CD8-positive, alpha-beta memory T cell (primary cell): Measurements from ENCODE around the gene ITGB4. TPM values are rescaled to one million over a fixed set of nuclear protein-coding genes. Genes with fewer than 3 reads are reported as not detected.
"Not testable (repeated sequence)": the region's sequence is repeated elsewhere in the genome, so short reads cannot be mapped to it uniquely, and the experiment has no call there.

Experiments used
- CTCF ChIA-PET: fragments of 350-600 bp; sonication (Branson Sonifier 250); formaldehyde crosslinking; loops from one replicate; lab custom pipeline; 2021; ENCODE audit warnings: antibody characterized with exemption; lab: Charles Lee
- POLR2A ChIA-PET: fragments of 350-600 bp; sonication (Branson Sonifier 250); formaldehyde crosslinking; loops from one replicate; lab custom pipeline; 2021; ENCODE audit warnings: antibody characterized with exemption; lab: Charles Lee
- DNase-seq, 5 donors: peaks; one replicate each; pipeline versions ENCODE4 v3.0.0 to v3.0.0-alpha.2; 2020 to 2022; ENCODE audit warnings: mixed read lengths in 1 of 5
- H3K27ac ChIP-seq: one replicate; pipeline ENCODE4 v1.7.0; 2013; ENCODE audit warnings: low read depth, mild to moderate bottlenecking, low read length, moderate library complexity
- H3K27me3 ChIP-seq: 2 replicates; pipeline ENCODE4 v1.7.0; 2013; ENCODE audit warnings: low read length, mild to moderate bottlenecking; ENCODE audit not compliant: insufficient read depth, poor library complexity, severe bottlenecking
- H3K36me3 ChIP-seq: 2 replicates; pipeline ENCODE4 v1.7.0; 2013; ENCODE audit warnings: mild to moderate bottlenecking, low read length, moderate library complexity; ENCODE audit not compliant: insufficient read depth
- H3K4me1 ChIP-seq: 2 replicates; pipeline ENCODE4 v1.7.0; 2013; ENCODE audit warnings: mild to moderate bottlenecking, low read length, moderate library complexity; ENCODE audit not compliant: insufficient read depth
- H3K4me3 ChIP-seq: 2 replicates; pipeline ENCODE4 v1.7.0; 2013; ENCODE audit warnings: mild to moderate bottlenecking, low read length
- H3K9me3 ChIP-seq: 2 replicates; pipeline ENCODE4 v1.7.0; 2013; ENCODE audit warnings: mild to moderate bottlenecking, low read length
- H3K27ac Mint-ChIP-seq, 8 donors: one replicate each; pipeline ENCODE4 v1.8.0; 2020 to 2021; ENCODE audit warnings: mixed read lengths in 8 of 8, mild to moderate bottlenecking in 6 of 8, inconsistent platforms in 3 of 8, moderate library complexity in 3 of 8
- H3K27me3 Mint-ChIP-seq, 2 donors: one replicate each; pipeline ENCODE4 v1.8.0; 2020 to 2021; ENCODE audit warnings: mixed read lengths in 2 of 2, mild to moderate bottlenecking in 1 of 2, moderate library complexity in 1 of 2
- H3K36me3 Mint-ChIP-seq, 3 donors: one replicate each; pipeline ENCODE4 v1.8.0; 2020 to 2021; ENCODE audit warnings: mixed read lengths in 3 of 3, inconsistent platforms in 1 of 3, mild to moderate bottlenecking in 1 of 3
- H3K4me1 Mint-ChIP-seq, 3 donors: one replicate each; pipeline ENCODE4 v1.8.0; 2020 to 2021; ENCODE audit warnings: mixed read lengths in 3 of 3, inconsistent platforms in 1 of 3, mild to moderate bottlenecking in 1 of 3
- H3K4me3 Mint-ChIP-seq, 7 donors: one replicate each; pipeline ENCODE4 v1.8.0; 2020 to 2021; ENCODE audit warnings: mixed read lengths in 7 of 7, mild to moderate bottlenecking in 6 of 7, moderate library complexity in 4 of 7, inconsistent platforms in 2 of 7
- H3K9me3 Mint-ChIP-seq, 5 donors: one replicate each; pipeline ENCODE4 v1.8.0; 2020 to 2022; ENCODE audit warnings: mixed read lengths in 5 of 5, mild to moderate bottlenecking in 3 of 5, moderate library complexity in 2 of 5, inconsistent platforms in 1 of 5
- polyA plus RNA-seq: library from polyadenylated mRNA; unstranded; fragments of 300-500 nt; fragmentation: Illumina TruSeq; gene quantifications from one replicate; pipeline ENCODE4 v1.2.3, GENCODE V29; 2021
- total RNA-seq, 2 experiments: library from RNA; stranded (reverse); gene quantifications; one replicate each; pipeline ENCODE4 v1.2.3, GENCODE V29; 2021

The ITGB4 gene
- total and polyA plus RNA-seq, 3 experiments from 2014 or later: 1.5 to 2.1 (median 1.8) TPM

- no peaks in the 10 kb centered on the region for H3K36me3 ChIP-seq
- POLR2A ChIA-PET: no interaction called here
Observed at GRCh38 chr17:75756451-75757085, 35.3 kb downstream of the ITGB4 start.

GRCh38 chr17:75757086-75757681 is 35.9 kb downstream of the ITGB4 start:
- Histone ChIP-seq H3K36me3 (no peaks in the 10 kb centered on the region), H3K27me3 (no peaks in the 10 kb centered on the region), H3K4me3 (no peak overlapping the region), H3K27ac (no peak overlapping the region), H3K4me1 (peaks cover 8% of the 10 kb centered on the region), H3K9me3 (no peaks in the 10 kb centered on the region)
- CTCF ChIA-PET: interaction anchor here (1.5 to 2.0 kb wide), 2 partner anchors 9 to 89 kb away, joined by 5 read pairs; no protein-coding TSS in a partner anchor
- Mint-ChIP-seq H3K36me3 (peaks cover 0 to 7% (median 2%) of the 10 kb centered on the region in 3 donors), H3K4me1 (peaks cover 5 to 13% (median 8%) of the 10 kb centered on the region in 3 donors), H3K9me3 (no peaks in the 10 kb centered on the region), H3K27ac (no peak overlapping the region), H3K4me3 (no peak overlapping the region), H3K27me3 (no peaks in the 10 kb centered on the region)
- no peak for DNase-seq
- POLR2A ChIA-PET: interaction anchor here (0.5 kb wide), 1 partner anchor 103 kb away, joined by 4 read pairs; no protein-coding TSS in a partner anchor

More at GRCh38 chr17:75756451-75757085, 35.3 kb downstream of the ITGB4 start:
- H3K27me3 ChIP-seq: no peaks in the 10 kb centered on the region
- Mint-ChIP-seq H3K27ac (no peak overlapping the region), H3K4me1 (peaks cover 5 to 12% (median 8%) of the 10 kb centered on the region in 3 donors), H3K4me3 (no peak overlapping the region), H3K9me3 (no peaks in the 10 kb centered on the region), H3K36me3 (peaks cover 0 to 6% (median 2%) of the 10 kb centered on the region in 3 donors), H3K27me3 (no peaks in the 10 kb centered on the region)
- H3K9me3 ChIP-seq: no peaks in the 10 kb centered on the region
- peaks cover 8% of the 10 kb centered on the region for H3K4me1 ChIP-seq
- no peak overlapping the region for H3K27ac ChIP-seq
- no peak for DNase-seq
- H3K4me3 ChIP-seq: no peak overlapping the region
- CTCF ChIA-PET: interaction anchor here (1.5 to 4.9 kb wide), 3 partner anchors 7 to 89 kb away, joined by 5 to 63 read pairs (median 5); partner anchors contain the start of gene GALK1

GRCh38 chr17:75758131-75758905 is 37.1 kb downstream of the ITGB4 start:
- no peak overlapping the region for H3K4me3 ChIP-seq
- Mint-ChIP-seq H3K27me3 (no peaks in the 10 kb centered on the region), H3K4me3 (no peak overlapping the region), H3K4me1 (peaks cover 5 to 18% (median 9%) of the 10 kb centered on the region in 3 donors), H3K9me3 (no peaks in the 10 kb centered on the region), H3K27ac (no peak overlapping the region), H3K36me3 (peaks cover 0 to 12% (median 2%) of the 10 kb centered on the region in 3 donors)
- no peaks in the 10 kb centered on the region for H3K27me3 ChIP-seq
- no peak for DNase-seq
- ChIA-PET POLR2A (no interaction called here), CTCF (interaction anchor here (1.9 kb wide), 1 partner anchor 125 kb away, joined by 4 read pairs; the partner anchor contains the start of gene SMIM5)
- H3K9me3 ChIP-seq: no peaks in the 10 kb centered on the region
- H3K4me1 ChIP-seq: peaks cover 9% of the 10 kb centered on the region
- no peak overlapping the region for H3K27ac ChIP-seq
- no peaks in the 10 kb centered on the region for H3K36me3 ChIP-seq

- Mint-ChIP-seq H3K9me3 (no peaks in the 10 kb centered on the region), H3K36me3 (peaks cover 0 to 12% (median 2%) of the 10 kb centered on the region in 3 donors), H3K27ac (no peak overlapping the region), H3K27me3 (no peaks in the 10 kb centered on the region), H3K4me1 (peaks cover 12 to 28% (median 14%) of the 10 kb centered on the region in 3 donors), H3K4me3 (no peak overlapping the region)
- POLR2A ChIA-PET: interaction anchor here (1.0 kb wide), 1 partner anchor 21 kb away, joined by 5 read pairs; no protein-coding TSS in a partner anchor
- CTCF ChIA-PET: interaction anchor here (1.1 to 1.9 kb wide), 3 partner anchors 12 to 126 kb away, joined by 3 to 4 read pairs (median 4); partner anchors contain the start of gene SMIM5
- DNase-seq: no peak
- Histone ChIP-seq H3K9me3 (no peaks in the 10 kb centered on the region), H3K4me3 (no peak overlapping the region), H3K27me3 (no peaks in the 10 kb centered on the region), H3K4me1 (peaks cover 14% of the 10 kb centered on the region), H3K27ac (no peak overlapping the region), H3K36me3 (no peaks in the 10 kb centered on the region)
Observed at GRCh38 chr17:75759457-75759856, 38.2 kb downstream of the ITGB4 start.

DNA sequence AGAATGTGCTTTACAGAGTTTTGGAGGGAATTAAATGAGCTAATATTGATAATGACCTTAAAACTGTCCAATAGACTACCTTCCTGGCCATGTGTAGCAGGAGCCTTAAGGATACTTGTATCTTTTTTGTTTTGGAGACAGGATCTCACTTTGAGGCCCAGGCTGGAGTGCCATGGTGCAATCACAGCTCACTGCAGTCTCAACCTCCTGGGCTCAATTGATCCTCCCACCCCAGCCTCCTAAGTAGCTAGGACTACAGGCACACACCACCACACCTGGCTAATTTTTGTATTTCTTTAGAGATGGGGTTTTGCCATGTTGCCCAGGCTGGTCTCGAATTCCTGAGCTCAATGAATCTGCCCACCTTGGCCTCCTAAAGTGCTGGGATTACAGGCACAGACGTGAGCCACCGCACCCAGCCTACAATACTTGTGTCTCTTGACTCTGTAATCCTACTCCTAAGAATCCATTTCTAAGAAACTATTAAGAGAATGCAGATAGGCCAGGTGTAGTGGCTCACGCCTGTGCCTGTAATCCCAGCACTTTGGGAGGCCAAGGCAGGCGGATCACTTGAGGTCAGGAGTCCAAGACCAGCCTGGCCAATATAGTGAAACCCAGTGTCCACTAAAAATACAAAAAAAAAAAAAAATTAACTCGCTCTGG is 38.9 kb downstream of the ITGB4 start:
- H3K27ac Mint-ChIP-seq, H3K9me3 Mint-ChIP-seq, H3K27ac ChIP-seq, H3K27me3 Mint-ChIP-seq, DNase-seq, H3K4me3 ChIP-seq, H3K27me3 ChIP-seq, H3K9me3 ChIP-seq, H3K4me3 Mint-ChIP-seq, H3K36me3 ChIP-seq: not testable (repeated sequence)
- POLR2A ChIA-PET: interaction anchor here (1.0 kb wide), 1 partner anchor 20 kb away, joined by 5 read pairs; no protein-coding TSS in a partner anchor
- H3K4me1 ChIP-seq: peaks cover 13% of the 10 kb centered on the region
- CTCF ChIA-PET: interaction anchor here (0.6 to 1.9 kb wide), 4 partner anchors 12 to 244 kb away, joined by 3 to 4 read pairs (median 4); partner anchors contain the start of gene SMIM5
- H3K4me1 Mint-ChIP-seq: peaks cover 9 to 23% (median 11%) of the 10 kb centered on the region in 3 donors
- peaks cover 0 to 12% (median 2%) of the 10 kb centered on the region in 3 donors for H3K36me3 Mint-ChIP-seq

DNA sequence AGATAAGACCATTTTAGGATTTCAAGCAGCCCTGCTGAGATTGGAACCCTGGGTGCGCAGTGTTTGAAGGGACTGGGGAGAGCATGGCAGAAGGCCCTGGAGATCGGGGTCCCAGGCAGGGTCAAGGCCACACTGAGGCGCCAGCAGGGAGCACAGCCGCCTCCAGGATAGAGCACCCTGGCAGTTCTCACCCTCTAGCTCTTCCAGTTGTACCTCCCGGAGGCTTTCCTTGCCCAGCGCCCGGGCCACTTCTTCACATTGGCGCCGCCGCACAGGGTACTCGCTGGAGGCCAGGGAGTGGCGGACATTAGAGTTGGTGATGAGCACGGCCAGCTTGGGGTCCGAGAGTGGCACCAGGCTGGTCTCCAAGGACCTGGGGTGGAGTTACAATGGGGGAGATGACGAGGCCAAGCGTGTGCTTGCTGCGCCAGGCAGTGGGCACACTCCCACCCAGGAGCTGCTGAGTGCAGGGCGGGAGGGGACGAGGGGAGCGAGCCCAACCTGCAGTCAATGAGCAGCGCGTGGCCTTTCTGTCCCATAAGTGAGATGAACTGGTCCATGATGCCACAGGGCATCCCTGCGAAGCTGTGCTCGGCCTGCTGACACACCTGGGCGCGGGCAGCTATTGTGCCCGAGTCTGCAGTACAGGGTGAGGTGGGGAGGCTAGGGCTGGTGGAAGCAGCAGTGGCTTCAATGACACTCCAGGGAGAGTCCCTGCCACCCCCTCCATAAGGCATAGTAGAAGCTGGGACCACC is 41.4 kb downstream of the ITGB4 start:
- no peaks in the 10 kb centered on the region for H3K27me3 Mint-ChIP-seq
- Histone ChIP-seq H3K27me3 (no peaks in the 10 kb centered on the region), H3K4me1 (peaks cover 13% of the 10 kb centered on the region), H3K27ac (no peak overlapping the region), H3K4me3 (no peak overlapping the region), H3K9me3 (no peaks in the 10 kb centered on the region), H3K36me3 (no peaks in the 10 kb centered on the region)
- H3K4me1 Mint-ChIP-seq: peaks cover 9 to 27% (median 12%) of the 10 kb centered on the region in 3 donors
- H3K4me3 Mint-ChIP-seq: peak overlapping the region in 6 of 7 donors; percentile 17 to 84 (median 56)
- no peak for DNase-seq
- peak overlapping the region in 1 of 8 donors; percentile 61 for H3K27ac Mint-ChIP-seq
- H3K36me3 Mint-ChIP-seq: peaks cover 0 to 12% (median 2%) of the 10 kb centered on the region in 3 donors
- POLR2A ChIA-PET: interaction anchor here (0.6 to 1.6 kb wide), 2 partner anchors 9 to 92 kb away, joined by 3 to 4 read pairs; partner anchors contain the start of gene WBP2
- no peaks in the 10 kb centered on the region for H3K9me3 Mint-ChIP-seq
- CTCF ChIA-PET: interaction anchor here (1.2 to 5.6 kb wide), 12 partner anchors 8 to 142 kb away, joined by 3 to 63 read pairs (median 8); partner anchors contain the start of genes MRPL38, SMIM5 and WBP2
